Nephron (organoid): Measurements from ENCODE around the gene TTC27.
"Not testable (repeated sequence)": the region's sequence is repeated elsewhere in the genome, so short reads cannot be mapped to it uniquely, and the experiment has no call there.

ENCODE experiments used
- H3K27ac Mint-ChIP-seq, 3 experiments: 2 replicates each; pipeline ENCODE4 v1.8.0; 2020; ENCODE audit warnings: mixed read lengths in 3 of 3, mild to moderate bottlenecking in 2 of 3, moderate library complexity in 1 of 3
- H3K27me3 Mint-ChIP-seq: 2 replicates; pipeline ENCODE4 v1.8.0; 2021; ENCODE audit warnings: low read depth, mild to moderate bottlenecking, moderate library complexity, mixed read lengths
- H3K36me3 Mint-ChIP-seq: 2 replicates; pipeline ENCODE4 v1.8.0; 2020; ENCODE audit warnings: low read depth, mixed read lengths
- H3K4me1 Mint-ChIP-seq: 2 replicates; pipeline ENCODE4 v1.8.0; 2020; ENCODE audit warnings: mixed read lengths
- H3K4me3 Mint-ChIP-seq, 3 experiments: 2 replicates each; pipeline ENCODE4 v1.8.0; 2020; ENCODE audit warnings: mild to moderate bottlenecking in 3 of 3, mixed read lengths in 3 of 3, moderate library complexity in 2 of 3
- H3K9me3 Mint-ChIP-seq: 2 replicates; pipeline ENCODE4 v1.8.0; 2020; ENCODE audit warnings: mixed read lengths
- CTCF ChIP-seq, 3 experiments: fragments of 200-600 bp; sonication (generic); IDR thresholded peaks; one replicate each; pipeline ENCODE4 v1.5.0; 2021; ENCODE audit warnings: antibody characterized with exemption in 3 of 3; ENCODE audit not compliant: unreplicated experiment in 3 of 3

Gene TTC27

GRCh38 chr2:32626639-32627221, 1.1 kb upstream of the TTC27 start:
- Mint-ChIP-seq H3K36me3 (peaks cover 26% of the 10 kb centered on the region), H3K27me3 (peaks cover 5% of the 10 kb centered on the region), H3K4me1 (peaks cover 19% of the 10 kb centered on the region), H3K27ac (no peak overlapping the region), H3K9me3 (no peaks in the 10 kb centered on the region), H3K4me3 (peak overlapping the region; percentile 88 to 95 (median 91))
- no peak for TF ChIP-seq CTCF (IDR thresholded peaks at IDR 0.05; ENCODE audit: unreplicated experiment in 3 of 3)

GRCh38 chr2:32627441-32627813, 423 bp upstream of the TTC27 start:
- no peaks in the 10 kb centered on the region for H3K9me3 Mint-ChIP-seq
- H3K36me3 Mint-ChIP-seq: peaks cover 19% of the 10 kb centered on the region
- peak overlapping the region; percentile 13 to 88 (median 77) for H3K27ac Mint-ChIP-seq
- H3K27me3 Mint-ChIP-seq: peaks cover 5% of the 10 kb centered on the region
- peak overlapping the region; percentile 88 to 95 (median 91) for H3K4me3 Mint-ChIP-seq
- TF ChIP-seq CTCF (IDR thresholded peaks at IDR 0.05; ENCODE audit: unreplicated experiment in 3 of 3): peak in 2 of 3 experiments; percentile 13 to 15
- peaks cover 19% of the 10 kb centered on the region for H3K4me1 Mint-ChIP-seq

GRCh38 chr2:32632089-32632488, 4.2 kb downstream of the TTC27 start:
- Mint-ChIP-seq H3K27me3 (peaks cover 3% of the 10 kb centered on the region), H3K4me3 (peak overlapping the region in 2 of 3 experiments; percentile 2 to 5), H3K4me1 (peaks cover 19% of the 10 kb centered on the region), H3K36me3 (peaks cover 14% of the 10 kb centered on the region), H3K9me3 (no peaks in the 10 kb centered on the region), H3K27ac (no peak overlapping the region)
- TF ChIP-seq CTCF (IDR thresholded peaks at IDR 0.05; ENCODE audit: unreplicated experiment in 3 of 3): no peak

GRCh38 chr2:32633040-32633439, 5.2 kb downstream of the TTC27 start:
- Mint-ChIP-seq H3K9me3 (no peaks in the 10 kb centered on the region), H3K4me3 (no peak overlapping the region), H3K36me3 (peaks cover 17% of the 10 kb centered on the region), H3K27me3 (no peaks in the 10 kb centered on the region), H3K4me1 (peaks cover 10% of the 10 kb centered on the region), H3K27ac (no peak overlapping the region)
- TF ChIP-seq CTCF (IDR thresholded peaks at IDR 0.05; ENCODE audit: unreplicated experiment in 3 of 3): no peak

GRCh38 chr2:32638548-32638947, 10.7 kb downstream of the TTC27 start:
- H3K4me1 Mint-ChIP-seq, H3K4me3 Mint-ChIP-seq, H3K27ac Mint-ChIP-seq, H3K27me3 Mint-ChIP-seq, H3K9me3 Mint-ChIP-seq: not testable (repeated sequence)
- H3K36me3 Mint-ChIP-seq: peaks cover 27% of the 10 kb centered on the region

GRCh38 chr2:32641180-32641579, 13.3 kb downstream of the TTC27 start:
- Mint-ChIP-seq H3K9me3 (no peaks in the 10 kb centered on the region), H3K27me3 (no peaks in the 10 kb centered on the region), H3K27ac (no peak overlapping the region), H3K4me3 (no peak overlapping the region), H3K4me1 (no peaks in the 10 kb centered on the region), H3K36me3 (peaks cover 31% of the 10 kb centered on the region)
- no peak for TF ChIP-seq CTCF (IDR thresholded peaks at IDR 0.05; ENCODE audit: unreplicated experiment in 3 of 3)
